Measurements from ENCODE around the gene RNF180.
A peak's percentile ranks its signal among the peaks of the same experiment; 100 is the strongest.
"Not testable (repeated sequence)": the region's sequence is repeated elsewhere in the genome, so short reads cannot be mapped to it uniquely, and the experiment has no call there.

RNF180 gene

DNA sequence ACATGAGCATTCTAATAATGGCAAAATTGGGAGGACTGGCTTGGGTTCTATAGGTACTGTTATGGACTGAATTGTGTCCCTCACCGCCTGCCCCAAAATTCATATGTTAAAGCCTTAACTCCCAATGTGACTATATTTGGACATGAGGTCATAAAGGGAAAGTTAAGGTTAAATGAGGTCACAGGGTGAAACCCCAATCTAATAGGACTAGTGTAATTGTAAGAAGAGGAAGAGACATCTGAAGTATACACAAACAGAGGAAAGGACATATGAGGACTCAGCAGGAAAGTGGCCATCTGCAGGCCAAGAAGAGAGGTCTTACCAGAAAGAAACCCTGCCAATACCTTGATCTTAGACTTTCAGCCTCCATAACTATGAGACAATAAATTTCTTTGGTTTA, 23.1 kb downstream of the RNF180 start:
- no peak for DNase-seq (ENCODE audit: low read depth in 1 of 2, low spot score in 1 of 2)
- in situ Hi-C loops (cut with HindIII; ENCODE audit: low pct_unique_long_range_greater_than_20kb, low sequenced_read_pairs): no loop called here
- TF ChIP-seq JUND (IDR thresholded peaks at IDR 0.05; ENCODE audit: low read depth): no peak

DNA sequence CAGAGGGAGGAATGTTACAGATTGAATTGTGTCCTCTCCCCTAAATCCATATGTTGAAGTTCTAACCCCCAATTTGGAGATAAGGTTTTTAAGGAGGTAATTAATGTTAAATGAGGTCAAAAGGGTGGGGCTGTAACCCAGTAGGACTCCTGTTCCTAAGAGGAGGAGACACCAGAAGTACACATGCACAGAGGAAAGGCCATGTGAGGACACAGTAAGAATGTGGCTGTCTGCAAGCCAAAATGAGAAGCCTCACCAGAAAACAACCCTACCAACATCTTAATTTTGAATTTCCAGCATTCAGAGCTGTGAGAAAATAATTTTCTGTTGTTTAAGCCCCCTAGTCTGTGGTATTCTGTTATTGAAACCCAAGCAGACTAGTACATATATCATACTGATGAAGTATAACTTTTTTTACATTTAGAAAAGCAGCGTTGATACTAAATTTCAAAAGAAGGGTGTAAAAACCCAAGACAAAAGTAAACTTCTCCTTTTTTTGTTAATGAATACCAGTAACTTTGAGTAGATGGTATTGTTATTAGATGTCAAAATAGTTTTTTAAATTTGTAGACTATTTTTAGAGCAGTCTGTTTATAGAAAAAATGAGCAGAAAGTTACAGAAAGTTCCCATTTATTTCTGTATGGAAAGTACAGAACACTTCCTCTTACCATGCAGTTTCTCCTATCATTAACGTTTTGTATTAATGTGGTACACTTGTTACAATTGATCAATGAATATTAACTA, 25.1 kb downstream of the RNF180 start:
- in situ Hi-C loops (cut with HindIII; ENCODE audit: low pct_unique_long_range_greater_than_20kb, low sequenced_read_pairs): no loop called here
- TF ChIP-seq JUND (IDR thresholded peaks at IDR 0.05; ENCODE audit: low read depth): no peak

DNA sequence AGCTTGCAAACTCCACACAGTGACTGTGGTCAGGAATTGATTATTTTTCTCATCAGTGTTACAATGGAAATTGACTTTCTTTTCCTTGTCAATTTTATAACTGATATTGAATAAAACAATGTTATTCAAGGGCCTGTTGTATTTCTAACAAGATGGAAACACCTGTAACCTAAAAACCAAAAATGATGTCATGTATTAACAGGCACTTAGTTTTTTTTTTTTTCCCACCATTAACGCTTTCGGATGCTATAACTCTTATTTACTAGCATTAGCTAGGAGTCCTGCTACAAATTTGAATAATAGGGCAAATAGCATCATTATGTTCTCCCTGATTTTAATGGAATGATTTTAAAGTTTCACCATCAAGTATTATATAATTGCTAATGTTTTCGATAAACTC, 30.3 kb downstream of the RNF180 start:
- DNase-seq (ENCODE audit: low read depth in 1 of 2, low spot score in 1 of 2): no peak
- in situ Hi-C loops (cut with HindIII; ENCODE audit: low pct_unique_long_range_greater_than_20kb, low sequenced_read_pairs): no loop called here

More for the DNA sequence above, 25.1 kb downstream of the RNF180 start:
- DNase-seq (ENCODE audit: low read depth in 1 of 2, low spot score in 1 of 2): no peak

DNA sequence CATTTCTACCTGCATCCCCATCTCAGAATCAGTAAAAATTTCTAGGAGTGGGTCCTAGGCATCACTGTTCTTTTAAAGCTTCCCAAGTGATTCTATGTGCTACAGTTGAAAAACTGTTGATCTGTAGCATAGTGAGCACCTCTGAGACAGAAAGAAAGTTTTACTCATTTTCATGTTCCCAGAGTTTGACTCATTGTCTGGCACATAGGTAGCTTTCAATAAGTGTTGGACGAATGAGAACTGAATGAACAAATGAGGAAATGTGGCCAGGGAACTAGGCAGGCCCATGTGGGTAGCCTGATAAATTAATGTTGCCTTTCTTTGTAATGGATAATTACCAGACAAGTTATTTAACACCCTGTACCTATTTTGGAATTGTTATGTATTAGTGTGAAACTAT, 33.8 kb downstream of the RNF180 start:
- no peak for DNase-seq (ENCODE audit: low read depth in 1 of 2, low spot score in 1 of 2)
- in situ Hi-C loops (cut with HindIII; ENCODE audit: low pct_unique_long_range_greater_than_20kb, low sequenced_read_pairs): no loop called here
- TF ChIP-seq JUND (IDR thresholded peaks at IDR 0.05; ENCODE audit: low read depth): no peak

More for the DNA sequence above, 30.3 kb downstream of the RNF180 start:
- TF ChIP-seq JUND (IDR thresholded peaks at IDR 0.05; ENCODE audit: low read depth): no peak

DNA sequence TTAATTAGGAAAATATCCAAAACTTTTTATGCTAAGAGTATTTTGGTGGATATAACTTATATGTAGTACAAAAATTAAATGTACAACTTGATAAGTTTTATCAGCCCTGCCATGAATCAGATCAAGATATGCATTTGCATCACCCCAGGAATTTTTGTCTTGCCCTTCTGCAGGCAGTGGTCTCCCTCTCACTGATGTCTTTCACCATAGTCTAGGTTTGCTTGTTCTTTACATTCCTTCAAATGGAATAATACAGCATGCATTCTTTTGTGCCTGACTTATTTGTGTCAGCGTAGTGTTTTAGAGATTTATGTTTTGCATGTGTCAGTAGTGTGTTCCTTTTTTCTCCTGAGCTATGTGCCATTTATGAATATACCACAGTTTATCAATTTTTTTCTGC, 36.4 kb downstream of the RNF180 start:
- in situ Hi-C loops (cut with HindIII; ENCODE audit: low pct_unique_long_range_greater_than_20kb, low sequenced_read_pairs): no loop called here
- no peak for TF ChIP-seq JUND (IDR thresholded peaks at IDR 0.05; ENCODE audit: low read depth)
- DNase-seq (ENCODE audit: low read depth in 1 of 2, low spot score in 1 of 2): no peak

DNA sequence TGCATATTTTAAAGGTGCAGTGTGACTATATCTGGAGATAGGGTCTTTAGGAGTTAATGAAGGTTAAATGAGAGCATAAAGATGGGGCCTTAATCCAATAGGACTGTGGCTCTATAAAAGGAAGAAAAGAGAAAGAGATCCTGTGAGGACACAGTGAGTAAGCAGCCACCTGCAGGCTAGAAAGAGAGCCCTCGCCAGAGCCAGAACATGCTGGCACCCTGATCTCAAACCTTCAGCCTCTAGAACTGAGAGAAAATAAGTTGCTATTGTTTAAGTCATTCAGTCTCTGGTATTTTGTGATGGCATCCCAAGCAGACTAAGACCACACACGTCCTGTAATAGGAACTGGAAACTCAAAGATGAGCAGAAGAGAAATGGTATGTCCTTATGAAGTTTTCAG, 41.0 kb downstream of the RNF180 start:
- peak in 1 of 2 experiments; percentile 30 for DNase-seq (ENCODE audit: low read depth in 1 of 2, low spot score in 1 of 2)
- in situ Hi-C loops (cut with HindIII; ENCODE audit: low pct_unique_long_range_greater_than_20kb, low sequenced_read_pairs): no loop called here
- no peak for TF ChIP-seq JUND (IDR thresholded peaks at IDR 0.05; ENCODE audit: low read depth)

DNA sequence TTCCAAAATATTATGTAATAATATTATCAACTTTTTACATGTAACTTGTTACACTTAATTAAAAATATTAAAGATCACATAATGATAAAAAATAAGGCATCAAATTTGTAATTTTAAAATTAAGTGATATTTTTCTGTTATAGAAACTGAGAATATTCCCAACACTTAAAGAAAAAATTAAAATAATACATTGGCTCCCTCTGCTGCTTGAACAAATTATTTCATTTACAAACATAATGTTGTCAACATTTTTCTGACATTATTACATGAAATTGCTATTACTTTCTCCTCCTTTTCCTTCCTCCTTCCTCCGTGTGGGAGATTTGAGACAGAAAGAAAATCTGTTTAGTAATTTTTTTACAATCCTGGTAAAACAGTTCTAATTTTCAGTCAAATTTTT, 42.3 kb downstream of the RNF180 start:
- in situ Hi-C loops (cut with HindIII; ENCODE audit: low pct_unique_long_range_greater_than_20kb, low sequenced_read_pairs): no loop called here
- DNase-seq (ENCODE audit: low read depth in 1 of 2, low spot score in 1 of 2): peak in 1 of 2 experiments; percentile 48
- TF ChIP-seq JUND (IDR thresholded peaks at IDR 0.05; ENCODE audit: low read depth): no peak

DNA sequence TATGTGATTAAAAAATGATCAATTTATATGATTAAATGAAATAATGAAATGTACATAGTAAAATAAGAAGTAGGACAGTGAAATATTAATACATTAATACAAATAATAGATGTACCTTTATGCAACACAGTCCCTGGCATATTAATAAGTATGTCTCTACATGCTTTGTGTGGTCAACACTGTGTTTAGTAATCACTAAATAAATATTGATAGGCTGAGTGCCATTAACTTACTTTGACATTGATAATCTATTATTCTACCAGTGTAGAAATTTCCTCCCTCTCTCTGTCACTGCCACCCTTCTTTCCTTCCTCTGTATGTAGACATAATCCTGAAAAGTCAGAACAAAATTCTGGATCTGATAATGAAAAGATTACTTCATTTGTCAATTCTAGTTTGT, 43.7 kb downstream of the RNF180 start:
- in situ Hi-C loops (cut with HindIII; ENCODE audit: low pct_unique_long_range_greater_than_20kb, low sequenced_read_pairs): no loop called here
- no peak for DNase-seq (ENCODE audit: low read depth in 1 of 2, low spot score in 1 of 2)
- TF ChIP-seq JUND (IDR thresholded peaks at IDR 0.05; ENCODE audit: low read depth): no peak

DNA sequence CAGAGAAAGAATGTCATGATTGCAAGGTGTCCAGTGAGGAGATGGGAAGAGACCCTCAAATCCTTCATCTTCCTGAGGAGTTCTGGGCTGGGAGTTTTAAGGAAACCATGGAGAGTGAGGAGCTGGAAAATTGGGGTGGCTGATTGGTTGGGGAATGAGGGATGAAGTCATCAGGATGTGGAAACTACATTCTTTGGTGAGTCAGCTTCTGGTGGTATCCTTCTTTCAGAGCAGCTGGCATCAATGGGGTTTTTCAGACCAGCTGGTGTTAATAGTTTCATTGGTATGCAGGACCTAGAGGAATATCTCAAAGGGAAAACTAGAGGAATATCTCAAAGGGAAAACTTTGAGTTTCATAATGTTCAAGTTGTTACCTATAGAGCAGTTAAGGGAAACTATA, 45.2 kb downstream of the RNF180 start:
- in situ Hi-C loops (cut with HindIII; ENCODE audit: low pct_unique_long_range_greater_than_20kb, low sequenced_read_pairs): no loop called here
- TF ChIP-seq JUND (IDR thresholded peaks at IDR 0.05; ENCODE audit: low read depth): no peak
- no peak for DNase-seq (ENCODE audit: low read depth in 1 of 2, low spot score in 1 of 2)

DNA sequence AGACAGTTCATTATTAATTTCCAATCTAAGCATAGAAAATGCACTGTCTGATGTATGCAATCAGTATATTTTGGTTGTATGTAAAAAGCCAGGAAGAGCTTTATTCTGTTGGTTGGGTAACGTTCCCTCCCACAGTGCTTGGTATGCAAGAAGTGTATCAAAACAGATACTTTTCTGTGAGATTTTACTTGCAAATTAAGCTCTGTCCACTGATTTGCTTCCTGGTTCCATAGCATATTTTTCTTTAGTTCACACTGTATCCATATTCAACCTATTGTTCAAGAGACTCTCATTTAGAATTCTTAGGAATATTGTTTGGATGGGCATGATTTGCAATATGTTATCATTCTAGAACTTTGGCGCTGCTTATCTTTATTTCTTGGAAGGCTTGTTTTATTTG, 47.4 kb downstream of the RNF180 start:
- in situ Hi-C loops (cut with HindIII; ENCODE audit: low pct_unique_long_range_greater_than_20kb, low sequenced_read_pairs): no loop called here

DNA sequence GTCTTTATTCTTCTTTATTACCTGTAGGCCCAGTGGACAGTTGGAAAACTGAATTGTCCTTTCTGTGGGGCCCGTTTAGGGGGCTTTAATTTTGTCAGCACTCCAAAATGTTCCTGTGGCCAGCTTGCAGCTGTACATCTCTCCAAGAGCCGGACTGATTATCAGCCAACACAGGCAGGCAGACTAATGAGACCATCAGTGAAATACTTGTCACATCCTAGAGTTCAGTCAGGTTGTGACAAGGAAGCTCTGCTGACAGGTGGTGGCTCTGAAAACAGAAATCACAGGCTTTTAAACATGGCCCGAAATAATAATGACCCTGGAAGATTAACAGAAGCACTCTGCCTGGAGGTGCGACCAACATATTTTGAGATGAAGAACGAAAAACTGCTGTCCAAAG, 47.9 kb downstream of the RNF180 start:
- DNase-seq (ENCODE audit: low read depth in 1 of 2, low spot score in 1 of 2): no peak
- in situ Hi-C loops (cut with HindIII; ENCODE audit: low pct_unique_long_range_greater_than_20kb, low sequenced_read_pairs): no loop called here
- TF ChIP-seq JUND (IDR thresholded peaks at IDR 0.05; ENCODE audit: low read depth): no peak

More for the DNA sequence above, 47.4 kb downstream of the RNF180 start:
- DNase-seq (ENCODE audit: low read depth in 1 of 2, low spot score in 1 of 2): no peak
- no peak for TF ChIP-seq JUND (IDR thresholded peaks at IDR 0.05; ENCODE audit: low read depth)

DNA sequence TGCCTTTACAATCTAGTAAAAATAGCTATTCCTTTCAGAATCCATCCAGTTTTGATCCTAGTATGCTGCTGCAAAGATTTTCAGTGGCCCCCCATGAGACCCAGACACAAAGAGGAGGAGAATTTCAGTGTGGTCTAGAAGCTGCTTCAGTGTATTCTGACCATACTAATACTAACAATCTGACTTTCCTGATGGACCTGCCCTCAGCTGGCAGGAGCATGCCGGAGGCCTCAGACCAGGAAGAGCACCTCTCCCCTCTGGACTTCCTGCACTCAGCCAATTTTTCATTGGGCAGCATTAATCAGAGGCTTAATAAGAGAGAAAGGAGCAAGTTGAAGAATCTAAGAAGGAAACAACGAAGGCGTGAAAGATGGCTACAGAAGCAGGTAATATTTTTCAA, 48.5 kb downstream of the RNF180 start:
- no peak for DNase-seq (ENCODE audit: low read depth in 1 of 2, low spot score in 1 of 2)
- in situ Hi-C loops (cut with HindIII; ENCODE audit: low pct_unique_long_range_greater_than_20kb, low sequenced_read_pairs): no loop called here
- TF ChIP-seq JUND (IDR thresholded peaks at IDR 0.05; ENCODE audit: low read depth): no peak

DNA sequence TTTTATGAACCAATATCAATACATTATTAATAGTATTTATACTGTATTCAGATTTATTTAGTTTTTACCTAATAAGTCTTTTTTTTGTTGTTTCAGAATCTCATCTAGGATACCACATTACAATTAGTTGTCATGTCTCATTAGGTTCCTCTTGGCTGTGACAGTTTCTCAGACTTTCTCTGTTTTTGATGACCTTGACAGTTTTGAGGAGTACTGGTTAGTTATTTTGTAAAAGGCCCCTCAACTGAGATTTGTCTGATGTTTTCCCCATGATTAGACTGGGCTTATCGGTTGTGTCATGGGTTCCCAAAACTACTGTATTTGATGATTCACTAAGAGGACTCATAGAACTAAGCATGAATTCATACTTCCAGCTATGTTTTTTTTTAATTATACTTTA, 56.3 kb downstream of the RNF180 start:
- DNase-seq (ENCODE audit: low read depth in 1 of 2, low spot score in 1 of 2): no peak
- in situ Hi-C loops (cut with HindIII; ENCODE audit: low pct_unique_long_range_greater_than_20kb, low sequenced_read_pairs): no loop called here
- no peak for TF ChIP-seq JUND (IDR thresholded peaks at IDR 0.05; ENCODE audit: low read depth)

DNA sequence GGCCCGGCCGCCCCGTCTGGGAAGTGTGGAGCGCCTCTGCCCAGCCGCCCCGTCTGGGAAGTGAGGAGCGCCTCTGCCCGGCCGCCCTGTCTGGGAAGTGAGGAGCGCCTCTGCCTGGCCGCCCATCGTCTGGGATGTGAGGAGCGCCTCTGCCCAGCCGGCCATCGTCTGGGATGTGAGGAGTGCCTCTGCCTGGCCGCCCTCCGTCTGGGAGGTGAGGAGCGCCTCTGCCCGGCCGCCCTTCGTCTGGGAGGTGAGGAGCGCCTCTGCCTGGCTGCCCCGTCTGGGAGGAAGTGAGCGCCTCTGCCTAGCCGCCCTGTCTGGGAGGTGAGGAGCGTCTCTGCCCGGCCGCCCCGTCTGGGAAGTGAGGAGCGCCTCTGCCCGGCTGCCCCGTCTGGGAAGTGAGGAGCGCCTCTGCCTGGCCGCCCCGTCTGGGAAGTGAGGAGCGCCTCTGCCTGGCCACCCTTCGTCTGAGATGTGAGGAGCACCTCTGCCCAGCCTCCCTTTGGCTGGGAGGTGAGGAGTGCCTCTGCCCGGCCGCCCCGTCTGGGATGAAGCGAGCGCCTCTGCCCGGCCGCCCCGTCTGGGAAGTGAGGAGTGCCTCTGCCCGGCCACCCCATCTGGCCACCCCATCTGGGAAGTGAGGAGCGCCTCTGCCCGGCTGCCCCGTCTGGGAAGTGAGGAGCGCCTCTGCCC, 59.8 kb downstream of the RNF180 start:
- in situ Hi-C loops (cut with HindIII; ENCODE audit: low pct_unique_long_range_greater_than_20kb, low sequenced_read_pairs); DNase-seq (ENCODE audit: low read depth in 1 of 2, low spot score in 1 of 2): not testable (repeated sequence)

DNA sequence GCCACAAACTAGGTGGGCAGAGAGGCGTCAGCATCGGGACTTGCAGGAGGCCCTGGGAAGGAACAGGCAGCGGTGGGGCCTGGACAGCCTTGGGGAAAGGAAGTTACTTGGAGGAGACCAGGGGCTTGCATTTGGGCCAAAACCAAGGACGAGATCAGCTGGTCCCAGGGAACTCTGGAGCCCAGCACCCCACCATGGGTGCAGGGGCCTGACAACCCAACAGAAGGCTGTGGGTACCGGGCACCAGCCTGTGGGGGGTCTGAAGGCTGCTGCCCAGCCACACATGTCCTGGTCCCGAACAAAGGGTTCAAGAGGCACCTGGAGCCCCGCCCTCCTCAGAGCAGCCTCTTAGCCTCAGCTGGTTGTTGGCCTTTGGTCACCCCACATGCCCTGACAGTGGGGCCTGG, 61.5 kb downstream of the RNF180 start:
- DNase-seq (ENCODE audit: low read depth in 1 of 2, low spot score in 1 of 2); in situ Hi-C loops (cut with HindIII; ENCODE audit: low pct_unique_long_range_greater_than_20kb, low sequenced_read_pairs): not testable (repeated sequence)

Measured in T47D (cell line).